Spleen (tissue), 7 donors: ENCODE results near the gene ACVR1.

Experiments
- CTCF ChIP-seq, 11 experiments: fragments of 200-600 bp in 7 of 11; fragments of 450-650 bp in 4 of 11; sonication (generic) in 4 of 11; IDR thresholded peaks in 8 of 11; conservative IDR thresholded peaks in 3 of 11; 1 replicate in 7 of 11; 2 replicates in 4 of 11; pipeline versions ENCODE4 v1.4.0 to v1.8.0; 2016 to 2021; ENCODE audit warnings: antibody characterized with exemption in 11 of 11, inconsistent platforms in 4 of 11, mild to moderate bottlenecking in 1 of 11
- POLR2A ChIP-seq, 3 donors: fragments of 450-650 bp; IDR thresholded peaks; one replicate each; pipeline ENCODE4 v1.5.1; 2017; ENCODE audit warnings: antibody characterized with exemption in 3 of 3, mild to moderate bottlenecking in 1 of 3
- donor health status: DM: no; HTN: no; CAD: no; lungs with moderate emphysema.
- donor health status: DM: no; HTN: no; CAD: no.
- donor health status: DM: no; HTN: no; CAD: no.

DNA sequence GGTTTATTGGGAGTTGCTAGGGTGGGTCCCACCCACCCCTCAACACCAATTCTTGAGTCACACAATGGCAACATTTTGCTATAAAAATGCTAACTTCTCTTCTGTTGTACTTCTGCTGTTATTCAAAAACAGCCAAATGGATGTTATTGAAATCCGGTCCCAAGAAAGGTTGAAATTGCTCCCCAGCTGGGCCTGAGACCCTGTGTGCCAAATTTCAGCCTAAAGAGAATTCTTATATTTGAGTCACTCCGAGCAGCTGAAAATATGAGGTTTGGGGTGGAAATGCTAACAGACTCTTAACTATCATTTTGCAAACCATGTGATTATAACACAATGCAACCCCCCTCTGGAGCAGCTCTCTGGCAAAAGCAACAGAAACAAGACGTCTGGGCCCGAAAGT, 27.0 kb upstream of the ACVR1 start:
- TF ChIP-seq CTCF (IDR thresholded peaks at IDR 0.05 in 8 of 11, conservative IDR thresholded peaks at IDR 0.05 in 3 of 11) (no peak), POLR2A (IDR thresholded peaks at IDR 0.05) (no peak)
